Measurements from ENCODE around the gene CFAP90. TPM values are rescaled to one million over a fixed set of nuclear protein-coding genes. Genes with fewer than 3 reads are reported as not detected.

Gene CFAP90
- total and polyA plus RNA-seq, 8 donors: 0.55 to 1.3 (median 1.0) TPM; not detected in 4

DNA sequence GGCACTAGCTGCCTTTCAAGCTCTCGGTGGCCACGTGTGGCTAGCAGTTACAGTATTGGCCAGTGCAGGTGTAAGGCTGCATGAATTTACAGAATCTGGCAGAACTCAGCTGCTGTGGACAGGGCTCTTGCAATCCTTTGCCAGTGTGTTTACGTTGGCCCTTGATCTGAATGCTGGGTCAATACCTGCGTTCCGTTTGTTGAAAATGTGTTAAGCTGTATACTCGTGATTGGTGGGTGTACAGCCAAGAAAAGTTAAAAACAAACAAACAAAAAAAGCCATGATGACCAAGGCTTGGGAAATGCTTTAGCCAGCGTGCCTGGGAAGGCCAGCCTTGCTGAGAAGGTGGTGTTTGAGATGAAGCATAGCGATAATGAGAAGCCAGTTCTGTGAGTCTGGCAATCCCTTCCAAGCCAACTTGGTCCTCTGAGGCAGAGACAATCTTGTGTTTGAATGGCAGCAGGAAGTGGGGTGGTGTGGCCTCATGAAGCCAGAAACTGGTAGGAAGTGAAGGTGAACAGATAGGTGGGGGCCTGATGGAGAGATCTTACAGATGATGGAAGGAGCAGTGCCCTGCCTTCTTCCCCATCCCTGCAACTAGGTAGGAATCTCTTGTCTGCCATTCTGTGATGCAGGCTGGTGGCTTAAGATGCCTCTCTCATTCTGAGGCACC lies 820 bp upstream of the CFAP90 start:
- WGBS, 5 donors: 28 to 47% (median 42%) methylated on average over 8 of the region's 8 CpGs
- DNase-seq: peak; percentile 28 to 67
- H3K4me3 ChIP-seq: no peak overlapping the region
- no peaks in the 10 kb centered on the region for H3K9me3 ChIP-seq
- H3K4me1 ChIP-seq: peaks cover 14 to 35% (median 29%) of the 10 kb centered on the region in 4 donors
- H3K27me3 ChIP-seq: peaks cover 0 to 35% (median 14%) of the 10 kb centered on the region in 3 donors
- TF ChIP-seq POLR2AphosphoS5 (IDR thresholded peaks at IDR 0.05) (no peak), POLR2A (IDR thresholded peaks at IDR 0.05) (no peak), EP300 (IDR thresholded peaks at IDR 0.05) (no peak)
- TF ChIP-seq, protein P1, sequence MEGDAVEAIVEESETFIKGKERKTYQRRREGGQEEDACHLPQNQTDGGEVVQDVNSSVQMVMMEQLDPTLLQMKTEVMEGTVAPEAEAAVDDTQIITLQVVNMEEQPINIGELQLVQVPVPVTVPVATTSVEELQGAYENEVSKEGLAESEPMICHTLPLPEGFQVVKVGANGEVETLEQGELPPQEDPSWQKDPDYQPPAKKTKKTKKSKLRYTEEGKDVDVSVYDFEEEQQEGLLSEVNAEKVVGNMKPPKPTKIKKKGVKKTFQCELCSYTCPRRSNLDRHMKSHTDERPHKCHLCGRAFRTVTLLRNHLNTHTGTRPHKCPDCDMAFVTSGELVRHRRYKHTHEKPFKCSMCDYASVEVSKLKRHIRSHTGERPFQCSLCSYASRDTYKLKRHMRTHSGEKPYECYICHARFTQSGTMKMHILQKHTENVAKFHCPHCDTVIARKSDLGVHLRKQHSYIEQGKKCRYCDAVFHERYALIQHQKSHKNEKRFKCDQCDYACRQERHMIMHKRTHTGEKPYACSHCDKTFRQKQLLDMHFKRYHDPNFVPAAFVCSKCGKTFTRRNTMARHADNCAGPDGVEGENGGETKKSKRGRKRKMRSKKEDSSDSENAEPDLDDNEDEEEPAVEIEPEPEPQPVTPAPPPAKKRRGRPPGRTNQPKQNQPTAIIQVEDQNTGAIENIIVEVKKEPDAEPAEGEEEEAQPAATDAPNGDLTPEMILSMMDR (IDR thresholded peaks at IDR 0.05): no peak
- no peaks in the 10 kb centered on the region for H3K36me3 ChIP-seq
- H3K27ac ChIP-seq: peak overlapping the region in 4 of 5 donors; percentile 32 to 60 (median 50)
- intact Hi-C loops (cut with DNase I; ENCODE audit: low total_unique reads): no loop called here

DNA sequence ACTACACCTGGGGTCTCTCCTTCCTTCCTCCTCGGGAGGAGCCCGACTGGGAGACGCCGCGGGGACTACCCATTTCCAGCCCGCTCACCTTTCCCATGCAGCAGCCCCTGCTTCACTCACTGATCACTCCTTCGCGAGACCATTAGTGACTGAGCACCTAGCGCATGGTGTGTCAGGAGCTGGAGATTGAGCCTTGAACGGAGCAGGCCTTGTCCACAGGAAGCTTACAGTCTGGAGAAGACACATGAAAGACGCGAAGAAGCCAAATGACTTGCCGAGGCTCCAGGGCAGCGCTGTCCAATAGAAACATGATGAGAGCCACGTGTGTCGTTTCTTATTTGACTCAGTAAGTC lies 283 bp upstream of the CFAP90 start:
- DNase-seq: no peak
- H3K27me3 ChIP-seq: peaks cover 0 to 35% (median 14%) of the 10 kb centered on the region in 3 donors
- 25 to 53% (median 37%) methylated on average over 16 of the region's 16 CpGs for WGBS, 5 donors
- TF ChIP-seq, protein P1 (IDR thresholded peaks at IDR 0.05): no peak
- TF ChIP-seq POLR2AphosphoS5 (IDR thresholded peaks at IDR 0.05): no peak
- TF ChIP-seq EP300 (IDR thresholded peaks at IDR 0.05): no peak
- TF ChIP-seq POLR2A (IDR thresholded peaks at IDR 0.05): no peak
- H3K27ac ChIP-seq: peak overlapping the region in 3 of 5 donors; percentile 36 to 47 (median 46)
- no peaks in the 10 kb centered on the region for H3K36me3 ChIP-seq
- intact Hi-C loops (cut with DNase I; ENCODE audit: low total_unique reads): no loop called here
- peak overlapping the region; percentile 57 to 86 (median 58) for H3K4me3 ChIP-seq
- H3K4me1 ChIP-seq: peaks cover 14 to 35% (median 29%) of the 10 kb centered on the region in 4 donors
- no peaks in the 10 kb centered on the region for H3K9me3 ChIP-seq

DNA sequence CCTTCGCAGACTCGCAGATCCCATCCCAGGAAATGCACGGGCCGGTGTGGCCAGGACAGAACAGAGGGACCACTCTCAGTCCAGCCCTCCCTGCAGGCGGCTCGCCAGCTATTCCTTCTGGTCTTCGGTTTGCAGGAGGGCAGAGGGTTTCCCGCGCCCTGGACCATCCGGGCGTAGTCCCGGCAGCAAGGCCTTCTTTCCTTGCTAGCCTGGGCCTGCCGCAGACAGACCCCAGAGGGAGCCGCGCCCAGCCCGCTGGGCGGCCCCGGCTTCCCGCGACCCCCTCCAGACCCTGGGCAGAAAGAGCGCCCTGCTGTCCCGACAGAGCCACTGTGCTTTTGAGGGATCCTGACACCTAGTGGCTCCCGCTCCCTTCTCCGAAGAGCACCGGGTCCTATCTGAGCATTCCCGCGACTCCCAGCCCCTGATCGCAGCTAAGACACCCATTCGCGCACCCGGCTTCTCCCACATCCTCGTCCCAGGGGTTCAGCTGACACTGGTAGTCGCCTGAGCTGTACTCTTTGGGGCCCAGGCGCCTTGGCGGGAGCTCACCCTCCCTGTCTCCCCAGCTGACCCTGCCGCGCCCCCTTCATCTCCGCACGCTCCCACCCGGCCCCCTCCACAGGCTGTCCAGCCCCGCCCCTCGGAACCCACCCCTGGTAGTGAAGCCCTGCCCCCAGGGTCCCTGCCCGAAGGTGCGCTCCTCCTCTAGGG lies 1.1 kb downstream of the CFAP90 start:
- DNase-seq: peak in 1 of 2 donors; percentile 60
- Histone ChIP-seq H3K27ac (peak overlapping the region in 1 of 5 donors; percentile 8), H3K4me3 (peak overlapping the region; percentile 57 to 86 (median 58)), H3K27me3 (peaks cover 0 to 35% (median 14%) of the 10 kb centered on the region in 3 donors), H3K36me3 (no peaks in the 10 kb centered on the region), H3K4me1 (peaks cover 14 to 35% (median 29%) of the 10 kb centered on the region in 4 donors), H3K9me3 (no peaks in the 10 kb centered on the region)
- TF ChIP-seq POLR2AphosphoS5 (IDR thresholded peaks at IDR 0.05): no peak
- TF ChIP-seq, protein P1 (IDR thresholded peaks at IDR 0.05): no peak
- TF ChIP-seq POLR2A (IDR thresholded peaks at IDR 0.05): no peak
- no peak for TF ChIP-seq EP300 (IDR thresholded peaks at IDR 0.05)
- intact Hi-C loops (cut with DNase I; ENCODE audit: low total_unique reads): no loop called here
- WGBS, 5 donors: 4 to 7% (median 7%) methylated on average over 27 to 44 of the region's 44 CpGs

DNA sequence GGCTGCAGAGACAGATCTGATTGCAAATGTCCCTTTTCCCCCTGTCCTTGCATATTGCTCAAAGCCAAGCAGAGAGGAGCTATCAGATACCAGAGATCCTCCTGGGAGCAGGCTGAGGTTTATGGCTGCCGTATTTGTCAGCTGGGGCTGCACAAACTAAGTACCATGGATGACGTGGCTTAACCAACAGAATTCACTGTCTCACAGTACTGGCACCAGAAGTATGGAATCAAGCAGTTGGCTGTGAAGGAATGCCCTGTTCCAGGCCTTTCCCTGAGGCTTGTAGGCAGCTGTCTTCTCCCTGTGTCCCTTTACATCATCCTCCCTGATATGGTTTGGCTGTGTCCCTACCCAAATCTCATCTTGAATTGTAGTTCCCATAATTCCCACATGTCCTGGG lies 2.6 kb downstream of the CFAP90 start:
- TF ChIP-seq, protein P1 (IDR thresholded peaks at IDR 0.05): no peak
- TF ChIP-seq EP300 (IDR thresholded peaks at IDR 0.05) (no peak), POLR2AphosphoS5 (IDR thresholded peaks at IDR 0.05) (no peak), POLR2A (IDR thresholded peaks at IDR 0.05) (no peak)
- Histone ChIP-seq H3K9me3 (no peaks in the 10 kb centered on the region), H3K27me3 (peaks cover 0 to 41% (median 14%) of the 10 kb centered on the region in 3 donors), H3K27ac (no peak overlapping the region), H3K4me1 (peaks cover 14 to 35% (median 29%) of the 10 kb centered on the region in 4 donors), H3K36me3 (no peaks in the 10 kb centered on the region), H3K4me3 (no peak overlapping the region)
- intact Hi-C loops (cut with DNase I; ENCODE audit: low total_unique reads): no loop called here
- 76 to 88% (median 79%) methylated on average over 2 of the region's 2 CpGs for WGBS, 5 donors
- DNase-seq: no peak

All from stomach (tissue), 9 donors.